ENCODE measurements around the gene MYL7.

GRCh38 chr7:44161371-44161770 is 20.2 kb upstream of the MYL7 start:
- TF ChIP-seq EZH2phosphoT487 (conservative IDR thresholded peaks at IDR 0.05; ENCODE audit: low read length) (no peak), CTCF (IDR thresholded peaks at IDR 0.05; ENCODE audit: insufficient read depth, low read length, poor library complexity, severe bottlenecking) (no peak)
